ENCODE data around the gene ZCCHC9.

DNA sequence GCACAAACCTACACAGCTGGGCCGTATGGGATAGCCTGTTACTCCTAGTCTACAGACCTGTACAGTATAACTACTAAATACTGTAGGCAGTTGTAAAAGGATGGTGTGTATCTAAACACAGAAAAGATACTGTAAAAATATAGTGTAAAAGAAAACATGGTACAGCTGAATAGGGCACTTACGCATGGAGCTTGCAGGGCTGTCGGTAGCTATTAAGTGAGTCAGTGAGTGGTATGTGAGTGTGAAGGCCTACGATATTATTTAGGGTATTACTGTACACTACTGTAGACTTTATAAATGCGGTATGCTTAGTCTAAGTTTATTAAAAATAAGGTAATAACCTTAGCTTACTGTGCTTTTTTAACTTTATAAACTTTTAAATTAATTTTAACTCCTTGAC is 1.2 kb downstream of the ZCCHC9 start:
- TF ChIP-seq, protein P1, sequence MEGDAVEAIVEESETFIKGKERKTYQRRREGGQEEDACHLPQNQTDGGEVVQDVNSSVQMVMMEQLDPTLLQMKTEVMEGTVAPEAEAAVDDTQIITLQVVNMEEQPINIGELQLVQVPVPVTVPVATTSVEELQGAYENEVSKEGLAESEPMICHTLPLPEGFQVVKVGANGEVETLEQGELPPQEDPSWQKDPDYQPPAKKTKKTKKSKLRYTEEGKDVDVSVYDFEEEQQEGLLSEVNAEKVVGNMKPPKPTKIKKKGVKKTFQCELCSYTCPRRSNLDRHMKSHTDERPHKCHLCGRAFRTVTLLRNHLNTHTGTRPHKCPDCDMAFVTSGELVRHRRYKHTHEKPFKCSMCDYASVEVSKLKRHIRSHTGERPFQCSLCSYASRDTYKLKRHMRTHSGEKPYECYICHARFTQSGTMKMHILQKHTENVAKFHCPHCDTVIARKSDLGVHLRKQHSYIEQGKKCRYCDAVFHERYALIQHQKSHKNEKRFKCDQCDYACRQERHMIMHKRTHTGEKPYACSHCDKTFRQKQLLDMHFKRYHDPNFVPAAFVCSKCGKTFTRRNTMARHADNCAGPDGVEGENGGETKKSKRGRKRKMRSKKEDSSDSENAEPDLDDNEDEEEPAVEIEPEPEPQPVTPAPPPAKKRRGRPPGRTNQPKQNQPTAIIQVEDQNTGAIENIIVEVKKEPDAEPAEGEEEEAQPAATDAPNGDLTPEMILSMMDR (conservative IDR thresholded peaks at IDR 0.05; ENCODE audit: low read length): no peak
- TF ChIP-seq EZH2phosphoT487 (IDR thresholded peaks at IDR 0.05; ENCODE audit: borderline replicate concordance, low read depth, low read length): no peak
